GM13976 (cell line): ENCODE results near the gene STUM.

Source experiments
- DNase-seq: peaks from one replicate; pipeline ENCODE4 v3.0.0; 2012; ENCODE audit warnings: low spot score
- CTCF ChIP-seq: IDR thresholded peaks from 2 replicates; pipeline ENCODE4 v1.5.1; 2012; ENCODE audit warnings: borderline replicate concordance, mild to moderate bottlenecking; ENCODE audit not compliant: insufficient read depth; ENCODE audit errors: extremely low read depth, missing control alignments, control extremely low read depth
- in situ Hi-C: fragments of 300-500 bp; cut with MboI; formaldehyde crosslinking; loops from one replicate; pipeline ENCODE4 v1.12.0; 2022; ENCODE audit warnings: low sequenced_read_pairs, mixed read lengths, inconsistent platforms; ENCODE audit not compliant: unreplicated experiment

STUM gene

DNA sequence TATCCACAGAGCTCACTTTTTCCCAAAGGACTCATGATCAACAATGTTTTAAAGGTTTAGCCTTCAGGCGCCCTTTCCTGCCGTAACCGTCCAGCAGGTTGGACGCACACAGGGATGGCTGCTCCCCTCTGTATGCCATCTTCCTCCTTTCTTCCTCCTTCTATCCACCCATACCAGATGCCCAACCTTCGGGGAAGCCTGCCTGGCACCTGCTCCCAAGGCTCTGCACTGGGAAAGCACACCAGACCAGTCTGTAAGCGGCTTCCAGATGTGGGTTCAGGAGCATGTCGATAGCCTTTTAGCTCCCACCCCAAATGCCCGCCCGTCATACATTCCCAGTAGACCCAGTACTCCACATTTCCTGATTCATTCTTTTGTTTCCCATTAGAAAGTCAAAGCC is 52.9 kb downstream of the STUM start:
- DNase-seq: no peak
- no peak for TF ChIP-seq CTCF
- in situ Hi-C loops: no loop called here

DNA sequence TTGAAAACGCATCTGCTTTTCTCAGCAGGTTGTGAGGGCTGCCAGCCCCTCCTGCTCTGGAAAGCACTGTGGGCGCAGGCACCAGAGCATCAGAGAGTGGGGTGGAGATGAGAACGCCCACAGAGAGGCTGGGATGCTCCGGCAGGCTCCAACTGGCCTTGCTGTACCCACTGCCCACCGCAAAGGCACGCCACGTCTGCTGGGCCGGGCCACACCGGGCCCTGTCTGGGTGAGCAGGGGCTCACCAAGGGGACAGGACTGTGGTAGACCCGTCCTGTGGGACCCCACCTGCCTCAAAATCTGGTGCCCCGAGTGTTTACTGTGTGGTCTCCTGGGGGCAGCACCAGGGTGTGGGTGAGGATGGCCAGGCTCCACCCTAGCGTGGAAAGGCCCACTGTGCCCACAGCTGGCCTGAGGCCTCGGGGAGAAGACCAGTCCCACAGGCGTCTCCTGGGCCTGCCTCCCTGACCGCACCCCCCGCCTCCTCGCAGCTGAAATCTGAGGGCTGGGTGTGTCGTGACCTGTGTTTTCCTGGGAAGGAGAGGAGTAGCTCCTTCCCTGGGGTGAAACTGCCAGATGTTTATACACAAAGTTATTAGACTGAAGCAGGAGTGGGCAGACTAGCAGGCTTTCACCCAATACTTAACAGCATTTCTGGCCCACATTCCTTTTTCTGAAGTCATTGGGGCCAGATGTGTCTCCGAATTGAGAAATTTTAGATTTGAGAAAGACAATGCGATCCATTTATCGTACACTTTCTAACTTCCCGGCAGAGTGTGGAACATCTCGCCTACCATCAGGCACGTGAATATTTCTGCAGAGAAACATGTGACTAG is 53.8 kb downstream of the STUM start:
- TF ChIP-seq CTCF: no peak
- in situ Hi-C loops: no loop called here

DNA sequence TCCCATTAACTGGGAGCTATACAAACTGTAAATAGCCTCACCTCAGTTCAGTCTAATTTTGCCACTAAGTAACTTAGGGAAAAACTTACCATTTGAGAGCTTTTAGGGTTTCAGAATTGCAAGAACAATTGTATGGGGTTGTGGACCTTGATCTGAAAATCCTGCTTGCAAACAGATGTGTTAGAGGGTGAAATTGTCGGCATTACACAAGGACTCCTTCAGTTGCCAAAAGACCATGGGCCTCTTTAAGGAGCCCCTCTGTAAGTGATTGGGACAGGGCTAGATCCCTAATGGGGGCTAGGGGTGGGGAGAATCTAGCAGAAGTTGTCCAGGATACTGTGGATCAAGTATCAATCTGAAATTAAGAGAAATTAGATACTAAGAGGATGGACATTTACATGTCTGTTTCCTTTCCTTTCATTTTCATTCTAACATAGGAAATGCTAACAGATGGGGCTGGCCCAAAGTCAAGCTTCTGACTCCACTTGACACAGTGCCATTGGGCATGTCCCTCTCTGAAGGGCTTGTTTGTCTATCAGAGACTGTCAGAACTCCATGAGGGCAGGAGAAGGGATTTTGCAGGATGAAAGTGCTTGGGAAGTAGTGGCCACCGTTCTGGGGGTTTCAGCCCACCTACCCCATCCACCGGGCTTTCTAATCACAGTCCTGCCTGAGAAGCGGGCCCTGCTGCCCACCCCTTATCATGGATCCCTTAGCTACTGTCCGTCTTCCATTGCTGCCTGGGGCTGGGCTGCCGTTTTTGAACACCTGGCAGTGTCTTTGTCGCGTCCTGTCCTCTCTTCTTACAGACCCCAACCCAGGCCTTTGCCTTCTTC is 54.7 kb downstream of the STUM start:
- TF ChIP-seq CTCF: no peak
- in situ Hi-C loops: no loop called here
- DNase-seq: no peak

More for the DNA sequence above, 53.8 kb downstream of the STUM start:
- DNase-seq: no peak

- no peak for TF ChIP-seq CTCF
- in situ Hi-C loops: no loop called here
- no peak for DNase-seq
These were observed 55.4 kb downstream of the STUM start for GRCh38 chr1:226603858-226604559.

DNA sequence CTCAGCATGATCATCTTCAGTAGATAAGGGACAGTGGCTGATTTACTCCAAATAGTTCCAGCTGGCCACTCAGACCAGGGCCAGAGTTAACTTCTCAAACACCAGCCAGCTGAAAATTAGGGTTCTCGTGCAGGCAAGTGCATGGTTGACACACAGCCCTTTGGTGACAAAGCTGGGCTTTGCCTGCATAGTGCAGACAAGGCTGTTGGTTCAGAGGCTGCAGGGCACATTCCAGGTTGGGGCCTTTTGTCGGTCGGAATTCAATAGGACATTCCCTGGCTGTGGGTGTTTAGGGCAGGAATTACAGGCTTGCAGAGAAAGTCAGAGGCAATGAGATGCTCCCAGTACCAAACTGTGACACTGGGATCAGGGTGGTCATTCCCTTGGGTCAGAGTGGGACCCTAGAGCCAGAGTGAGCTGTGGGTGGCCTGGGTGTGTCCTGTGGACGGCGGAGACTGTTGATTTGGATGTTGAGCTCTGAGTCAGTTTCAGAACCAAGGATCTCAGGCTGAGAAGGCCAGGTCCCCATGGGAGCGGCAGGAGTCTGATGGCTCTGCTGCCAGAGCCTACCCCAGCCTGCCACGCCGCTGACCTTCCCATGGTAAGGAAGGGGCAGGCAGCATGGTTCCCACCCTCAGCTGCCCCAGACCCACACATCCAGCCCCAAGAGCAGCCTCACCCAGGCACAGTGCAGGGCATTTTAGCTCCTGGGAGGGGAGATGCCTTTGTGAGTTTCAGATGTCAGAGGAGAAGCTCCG is 56.2 kb downstream of the STUM start:
- TF ChIP-seq CTCF: no peak
- DNase-seq: no peak
- in situ Hi-C loops: no loop called here
